GM21825 (cell line): Measurements from ENCODE around the gene SLF2.
A peak's percentile ranks its signal among the peaks of the same experiment; 100 is the strongest.

Experiments used
- ATAC-seq: cut with Tn5 transposase; IDR thresholded peaks from one replicate; pipeline ENCODE4 v1.9.1; 2021; ENCODE audit warnings: mild to moderate bottlenecking, moderate library complexity; ENCODE audit not compliant: unreplicated experiment

The SLF2 gene

GRCh38 chr10:100977436-100977835 is 64.7 kb downstream of the SLF2 start:
- no peak for ATAC-seq

- no peak for ATAC-seq
These were observed 65.5 kb downstream of the SLF2 start for GRCh38 chr10:100978121-100978900.

GRCh38 chr10:100978901-100979195 is 66.1 kb downstream of the SLF2 start:
- no peak for ATAC-seq

GRCh38 chr10:100979791-100980272 is 67.1 kb downstream of the SLF2 start:
- ATAC-seq, result no peak

GRCh38 chr10:100980311-100980710 is 67.5 kb downstream of the SLF2 start:
- ATAC-seq, result no peak

GRCh38 chr10:100980711-100981110 is 67.9 kb downstream of the SLF2 start:
- no peak for ATAC-seq

GRCh38 chr10:100981178-100981772 is 68.5 kb downstream of the SLF2 start:
- ATAC-seq, result no peak

- ATAC-seq, result no peak
These were observed 70.4 kb downstream of the SLF2 start for GRCh38 chr10:100982916-100983830.

- ATAC-seq, result no peak
These were observed 71.3 kb downstream of the SLF2 start for GRCh38 chr10:100983868-100984671.

GRCh38 chr10:100984672-100985177 is 72.0 kb downstream of the SLF2 start:
- no peak for ATAC-seq

GRCh38 chr10:100985336-100985735 is 72.6 kb downstream of the SLF2 start:
- ATAC-seq, result no peak

GRCh38 chr10:100986623-100986951 is 73.8 kb downstream of the SLF2 start:
- no peak for ATAC-seq

GRCh38 chr10:100986952-100987684 is 74.4 kb downstream of the SLF2 start, which contains the start of the genes MRPL43 and TWNK:
MRPL43 (minus strand) TSS chr10:100987497; CDS start chr10:100987443, 54 bp downstream.
TWNK (plus strand) TSS chr10:100987543; CDS start chr10:100988211, 668 bp downstream.
- peak; percentile 63 for ATAC-seq

GRCh38 chr10:100987685-100988049 is 74.9 kb downstream of the SLF2 start:
- ATAC-seq, result no peak

GRCh38 chr10:100988166-100988565 is 75.4 kb downstream of the SLF2 start:
- ATAC-seq, result no peak

- ATAC-seq, result no peak
These were observed 76.3 kb downstream of the SLF2 start for GRCh38 chr10:100989088-100989487.

- ATAC-seq, result no peak
These were observed 81.4 kb downstream of the SLF2 start for GRCh38 chr10:100993986-100994708.

- no peak for ATAC-seq
These were observed 82.4 kb downstream of the SLF2 start for GRCh38 chr10:100995181-100995580.

- no peak for ATAC-seq
These were observed 84.1 kb downstream of the SLF2 start for GRCh38 chr10:100996678-100997359.
